Measurements from ENCODE around the gene TECRL.

DNA sequence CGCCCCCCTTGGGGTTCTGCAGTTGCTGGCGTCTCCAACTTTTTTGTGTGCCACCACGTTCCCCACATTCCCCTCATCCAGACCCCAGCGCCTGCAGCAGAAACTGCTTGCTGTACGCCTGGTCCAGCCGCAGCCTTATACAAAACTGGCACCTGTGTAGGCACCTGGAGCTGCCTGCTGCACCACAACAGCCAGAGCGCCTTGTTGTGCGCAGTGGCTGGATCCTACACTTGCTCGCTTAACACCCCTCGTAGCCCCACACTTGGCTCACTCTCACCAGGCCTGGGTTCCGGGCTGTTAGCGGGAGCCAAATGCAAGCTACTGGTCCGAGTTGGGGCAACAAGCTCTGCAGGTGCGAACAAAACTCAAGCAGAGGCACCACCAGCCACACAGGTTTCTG, 136.8 kb downstream of the TECRL start:
- TF ChIP-seq, protein P1, sequence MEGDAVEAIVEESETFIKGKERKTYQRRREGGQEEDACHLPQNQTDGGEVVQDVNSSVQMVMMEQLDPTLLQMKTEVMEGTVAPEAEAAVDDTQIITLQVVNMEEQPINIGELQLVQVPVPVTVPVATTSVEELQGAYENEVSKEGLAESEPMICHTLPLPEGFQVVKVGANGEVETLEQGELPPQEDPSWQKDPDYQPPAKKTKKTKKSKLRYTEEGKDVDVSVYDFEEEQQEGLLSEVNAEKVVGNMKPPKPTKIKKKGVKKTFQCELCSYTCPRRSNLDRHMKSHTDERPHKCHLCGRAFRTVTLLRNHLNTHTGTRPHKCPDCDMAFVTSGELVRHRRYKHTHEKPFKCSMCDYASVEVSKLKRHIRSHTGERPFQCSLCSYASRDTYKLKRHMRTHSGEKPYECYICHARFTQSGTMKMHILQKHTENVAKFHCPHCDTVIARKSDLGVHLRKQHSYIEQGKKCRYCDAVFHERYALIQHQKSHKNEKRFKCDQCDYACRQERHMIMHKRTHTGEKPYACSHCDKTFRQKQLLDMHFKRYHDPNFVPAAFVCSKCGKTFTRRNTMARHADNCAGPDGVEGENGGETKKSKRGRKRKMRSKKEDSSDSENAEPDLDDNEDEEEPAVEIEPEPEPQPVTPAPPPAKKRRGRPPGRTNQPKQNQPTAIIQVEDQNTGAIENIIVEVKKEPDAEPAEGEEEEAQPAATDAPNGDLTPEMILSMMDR (IDR thresholded peaks at IDR 0.05) = no peak
- TF ChIP-seq EP300 (IDR thresholded peaks at IDR 0.05) = no peak
- TF ChIP-seq POLR2A (IDR thresholded peaks at IDR 0.05) = no peak
- no peak for TF ChIP-seq POLR2AphosphoS5 (IDR thresholded peaks at IDR 0.05)
